Spinal cord (tissue), 10 donors: Measurements from ENCODE around the gene JAZF1. TPM values are rescaled to one million over a fixed set of nuclear protein-coding genes. Genes with fewer than 3 reads are reported as not detected.

Source experiments
- DNase-seq, 6 donors: peaks; one replicate each; pipeline versions ENCODE4 v3.0.0 to v3.0.0-alpha.2; 2013 to 2015; ENCODE audit warnings: low spot score in 6 of 6, low read depth in 4 of 6
- H3K27ac ChIP-seq: one replicate; pipeline ENCODE4 v1.5.1; 2013; ENCODE audit warnings: low read depth, low read length, control low read depth
- H3K27me3 ChIP-seq: one replicate; pipeline ENCODE4 v1.6.1; 2013; ENCODE audit warnings: low read length; ENCODE audit not compliant: control insufficient read depth, insufficient read depth
- H3K36me3 ChIP-seq: one replicate; pipeline ENCODE4 v1.6.1; 2013; ENCODE audit warnings: low read length; ENCODE audit not compliant: control insufficient read depth, insufficient read depth
- H3K4me1 ChIP-seq: one replicate; pipeline ENCODE4 v1.6.1; 2013; ENCODE audit warnings: low read length; ENCODE audit not compliant: control insufficient read depth, insufficient read depth
- H3K4me3 ChIP-seq: one replicate; pipeline ENCODE4 v1.5.1; 2013; ENCODE audit warnings: low read depth, low read length, control low read depth
- H3K9me3 ChIP-seq: one replicate; pipeline ENCODE4 v1.6.1; 2013; ENCODE audit warnings: low read length; ENCODE audit not compliant: control insufficient read depth, insufficient read depth
- WGBS: methylation state at CpG from one replicate; pipeline ENCODE4 v1.1.5; 2013; ENCODE audit warnings: missing lambda C conversion rate; ENCODE audit not compliant: insufficient coverage; 5-methylcytosine and 5-hydroxymethylcytosine counted together
- long read RNA-seq, 4 donors: transcript quantifications; one replicate each; lab custom pipeline, GENCODE V29; 2026
- polyA plus RNA-seq, 2 donors: library from polyadenylated mRNA; unstranded; fragments of 120-200 nt; gene quantifications; one replicate each; pipeline ENCODE4 v1.2.1, GENCODE V29; 2013; ENCODE audit not compliant: insufficient read length in 2 of 2
- total RNA-seq, 2 donors: library from RNA; depleted of rRNA in 1 of 2; stranded (reverse); fragments of 120-200 nt in 1 of 2; fragments of >200 nt in 1 of 2; gene quantifications; one replicate each; pipeline versions ENCODE4 v1.2.3 to v1.2.4, GENCODE V29; 2013 to 2014
- donor health status: healthy.

Gene JAZF1
- total RNA-seq (10 to 100 TPM; 20.7 to 47.3 TPM), polyA plus RNA-seq (10 to 100 TPM; 53.6 to 66.0 TPM)
- long read RNA-seq, donor 1, transcript JAZF1-201 (5 exons, 3,125 nt): major isoform, 12 of 12 reads
- long read RNA-seq, donor 1, partial matches to known transcripts: 0 of 12 reads
- long read RNA-seq, donor 1, other reads (novel, unspliced or antisense): 0 of 12 reads
- long read RNA-seq, donor 2, transcript JAZF1-201 (5 exons, 3,125 nt): major isoform, 9 of 9 reads
- long read RNA-seq, donor 2, partial matches to known transcripts: 0 of 9 reads
- long read RNA-seq, donor 2, other reads (novel, unspliced or antisense): 0 of 9 reads
- long read RNA-seq, donor 3, transcript JAZF1-201 (5 exons, 3,125 nt): major isoform, 12 of 19 reads
- long read RNA-seq, donor 3, partial matches to known transcripts: 5 of 19 reads
- long read RNA-seq, donor 3, other reads (novel, unspliced or antisense): 0 of 19 reads
- long read RNA-seq, donor 4, transcript JAZF1-201 (5 exons, 3,125 nt): major isoform, 5 of 6 reads
- long read RNA-seq, donor 4, partial matches to known transcripts: 0 of 6 reads
- long read RNA-seq, donor 4, other reads (novel, unspliced or antisense): 0 of 6 reads

DNA sequence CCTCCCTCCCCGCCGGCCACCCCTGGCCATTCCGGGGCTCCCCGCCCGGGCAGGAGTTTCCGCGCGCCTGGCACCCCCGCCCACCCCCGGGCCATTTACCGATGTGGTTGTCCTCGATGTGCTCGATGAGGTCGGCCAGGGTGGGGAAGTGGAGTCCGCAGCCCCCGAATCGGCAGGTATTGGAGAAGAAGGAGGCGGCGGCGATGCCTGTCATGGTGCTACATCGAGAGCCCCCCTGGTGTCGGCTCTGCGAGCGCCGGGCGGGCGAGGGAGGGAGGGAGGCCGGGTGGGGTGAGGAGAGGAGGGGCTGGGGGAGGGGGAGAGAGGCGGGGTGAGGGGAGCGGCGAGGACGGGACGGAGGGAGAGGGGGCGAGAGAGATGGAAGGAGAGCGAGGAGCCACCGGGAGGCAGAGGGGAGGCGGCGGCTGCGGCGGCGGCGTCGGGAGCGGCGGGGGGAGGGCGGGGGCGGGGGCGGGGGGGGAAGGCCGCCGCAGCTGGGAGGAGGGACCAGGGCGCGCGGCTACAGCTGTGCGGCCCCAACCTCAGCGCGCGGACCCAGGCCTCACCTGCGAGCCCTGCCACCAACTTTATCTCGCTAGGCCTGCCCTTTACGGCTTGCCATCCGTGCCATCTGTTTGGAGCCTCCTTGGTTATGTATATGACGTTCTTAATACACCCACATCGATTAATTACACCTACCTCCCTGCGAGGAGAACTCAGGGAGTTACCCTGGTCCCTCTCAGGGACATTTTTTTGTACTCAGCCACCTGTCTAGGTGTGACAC is at the start of gene JAZF1:
TSS of gene JAZF1 (minus strand) at position 432 of the 784 bp plus-strand sequence.
- DNase-seq: peak in 3 of 6 donors; percentile 38 to 90 (median 89)
- H3K9me3 ChIP-seq: no peaks in the 10 kb centered on the region
- no peaks in the 10 kb centered on the region for H3K36me3 ChIP-seq
- H3K4me3 ChIP-seq: peak within 1 kb of the TSS; percentile 67
- 1% methylated on average over 31 of the region's 64 CpGs for WGBS
- H3K4me1 ChIP-seq: peaks cover 11% of the 10 kb centered on the region
- H3K27me3 ChIP-seq: no peaks in the 10 kb centered on the region
- peak within 1 kb of the TSS; percentile 67 for H3K27ac ChIP-seq

DNA sequence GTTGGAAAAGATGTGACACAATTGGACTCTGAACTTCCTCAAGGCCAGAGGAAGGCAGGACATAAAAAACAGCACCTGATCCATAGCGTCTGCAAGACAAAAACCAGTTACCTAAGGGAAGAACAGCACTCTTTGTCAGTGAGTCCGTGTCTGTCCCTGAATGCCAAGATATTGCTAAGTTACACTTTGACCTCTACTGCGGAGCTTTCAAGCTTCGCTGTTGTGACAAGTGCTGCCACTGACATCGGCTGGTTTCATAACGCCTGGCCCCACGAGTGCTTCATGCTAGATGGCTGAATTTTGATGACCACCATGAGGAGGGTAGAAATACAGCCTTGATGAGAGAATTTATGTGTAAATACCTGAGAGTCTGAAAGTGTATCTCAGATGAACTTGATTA is 49.7 kb upstream of the JAZF1 start:
- 86% methylated on average over 7 of the region's 7 CpGs for WGBS
- Histone ChIP-seq H3K4me3 (no peak overlapping the region), H3K36me3 (no peaks in the 10 kb centered on the region), H3K4me1 (no peaks in the 10 kb centered on the region), H3K27ac (no peak overlapping the region), H3K27me3 (no peaks in the 10 kb centered on the region), H3K9me3 (no peaks in the 10 kb centered on the region)
- DNase-seq: no peak

DNA sequence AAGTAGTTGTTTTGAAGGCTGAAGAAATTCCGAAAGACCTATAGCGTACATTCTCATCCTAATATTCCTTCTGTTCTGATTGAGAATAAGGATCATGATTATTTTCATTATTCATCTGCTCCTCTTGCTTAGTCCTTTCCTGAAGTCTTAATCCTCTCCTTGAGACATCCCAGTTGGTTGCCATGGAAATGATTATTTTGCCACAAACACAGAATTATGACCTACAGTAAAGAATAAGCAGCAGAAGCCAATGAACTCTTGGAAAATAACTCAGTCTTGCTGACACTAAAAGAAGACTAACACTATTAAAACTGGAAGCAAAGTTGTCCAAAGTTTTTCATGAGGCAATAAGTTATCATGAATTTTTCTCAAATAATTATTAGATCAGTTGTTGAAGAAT is 47.8 kb upstream of the JAZF1 start:
- Histone ChIP-seq H3K4me3 (no peak overlapping the region), H3K36me3 (no peaks in the 10 kb centered on the region), H3K27ac (no peak overlapping the region), H3K27me3 (no peaks in the 10 kb centered on the region), H3K4me1 (no peaks in the 10 kb centered on the region), H3K9me3 (no peaks in the 10 kb centered on the region)
- DNase-seq: no peak
- WGBS: no CpG with 5 or more reads among the region's 2 CpGs

DNA sequence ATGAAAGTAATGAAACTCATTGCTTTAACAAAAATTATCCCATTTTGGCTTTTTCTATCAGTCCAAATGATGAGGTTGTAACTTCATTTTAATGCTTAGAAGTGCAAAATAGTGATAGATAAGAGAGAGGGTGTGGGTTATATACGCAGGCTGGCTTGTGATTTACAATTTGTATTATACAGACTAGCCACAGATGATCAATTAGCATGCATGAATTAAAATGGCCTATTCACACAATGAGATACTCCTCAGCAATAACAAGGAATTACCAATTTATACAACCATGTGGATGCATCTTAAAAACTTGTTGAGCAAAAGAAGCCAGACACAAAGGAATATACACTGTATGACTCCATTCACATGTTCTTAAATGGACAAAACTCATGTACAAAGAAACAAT is 45.4 kb upstream of the JAZF1 start:
- Histone ChIP-seq H3K27ac (no peak overlapping the region), H3K4me3 (no peak overlapping the region), H3K27me3 (no peaks in the 10 kb centered on the region), H3K4me1 (no peaks in the 10 kb centered on the region), H3K36me3 (no peaks in the 10 kb centered on the region), H3K9me3 (no peaks in the 10 kb centered on the region)
- peak in 1 of 6 donors; percentile 41 for DNase-seq
- no CpG with 5 or more reads among the region's 1 CpG for WGBS

DNA sequence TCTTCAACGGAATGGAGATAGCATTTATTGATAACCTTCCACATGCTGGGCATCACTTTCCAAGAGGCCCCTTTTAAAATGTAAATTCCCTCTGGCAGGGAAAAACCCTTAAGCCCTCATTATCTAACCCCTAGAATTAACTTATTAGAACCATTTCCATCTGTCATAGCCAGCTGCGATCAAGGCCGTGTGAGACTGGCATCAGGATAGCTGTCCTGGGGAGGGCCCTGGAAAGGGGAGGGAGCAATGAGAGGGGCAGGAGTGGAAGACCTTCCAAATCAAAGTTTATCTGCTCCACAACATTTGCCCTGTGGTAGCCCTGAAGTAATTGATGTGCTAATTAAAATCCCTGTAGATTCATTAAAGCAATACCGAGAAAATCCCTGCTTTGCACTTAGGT is 45.0 kb upstream of the JAZF1 start:
- Histone ChIP-seq H3K9me3 (no peaks in the 10 kb centered on the region), H3K27me3 (no peaks in the 10 kb centered on the region), H3K36me3 (no peaks in the 10 kb centered on the region), H3K4me1 (no peaks in the 10 kb centered on the region), H3K4me3 (no peak overlapping the region), H3K27ac (no peak overlapping the region)
- no CpG with 5 or more reads among the region's 4 CpGs for WGBS
- peak in 2 of 6 donors; percentile 39 to 50 for DNase-seq

DNA sequence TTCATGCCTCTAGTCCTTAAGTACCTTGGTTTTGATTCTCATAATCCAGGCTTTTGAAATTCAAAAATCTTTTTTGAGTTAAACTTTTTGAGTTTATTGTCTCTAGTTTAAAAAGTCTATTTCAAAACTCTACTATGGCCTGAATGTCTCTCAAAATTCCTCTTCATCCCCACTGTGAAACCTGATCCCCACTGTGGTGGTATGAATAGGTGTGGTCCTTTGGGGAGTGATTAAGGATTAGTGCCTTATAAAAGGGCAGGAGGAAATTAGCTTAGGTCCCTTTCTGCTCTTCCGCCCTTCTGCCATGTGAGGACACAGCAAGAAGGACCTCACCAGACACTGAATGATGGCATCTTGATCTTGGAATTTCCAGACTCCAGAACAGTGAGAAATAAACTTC is 44.1 kb upstream of the JAZF1 start:
- WGBS: no CpG with 5 or more reads among the region's 1 CpG
- Histone ChIP-seq H3K9me3 (peaks cover 2% of the 10 kb centered on the region), H3K4me3 (no peak overlapping the region), H3K4me1 (no peaks in the 10 kb centered on the region), H3K27me3 (no peaks in the 10 kb centered on the region), H3K36me3 (no peaks in the 10 kb centered on the region), H3K27ac (no peak overlapping the region)
- DNase-seq: no peak

DNA sequence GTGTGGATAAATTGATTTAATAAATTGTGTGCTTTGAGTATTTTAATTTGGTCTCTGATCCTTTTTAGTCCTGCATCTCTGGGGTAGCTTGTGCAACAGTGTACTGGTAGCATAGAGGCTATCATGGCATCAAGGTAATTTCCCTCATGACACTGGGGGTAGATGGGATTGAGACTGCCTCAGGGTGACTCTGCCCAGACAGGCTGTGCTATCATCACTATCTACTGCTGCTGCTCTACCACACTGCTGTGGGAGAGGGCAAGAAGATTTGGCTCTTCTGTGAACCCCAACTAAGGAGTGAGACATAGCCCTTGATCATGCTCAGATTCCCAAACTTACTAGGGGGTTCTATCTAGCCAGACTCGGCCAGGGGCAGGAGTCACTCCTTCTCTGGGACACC is 43.6 kb upstream of the JAZF1 start:
- no peak overlapping the region for H3K27ac ChIP-seq
- no peaks in the 10 kb centered on the region for H3K4me1 ChIP-seq
- H3K4me3 ChIP-seq: no peak overlapping the region
- DNase-seq: no peak
- no peaks in the 10 kb centered on the region for H3K36me3 ChIP-seq
- WGBS: no CpG with 5 or more reads among the region's 1 CpG
- H3K9me3 ChIP-seq: peaks cover 3% of the 10 kb centered on the region
- no peaks in the 10 kb centered on the region for H3K27me3 ChIP-seq

DNA sequence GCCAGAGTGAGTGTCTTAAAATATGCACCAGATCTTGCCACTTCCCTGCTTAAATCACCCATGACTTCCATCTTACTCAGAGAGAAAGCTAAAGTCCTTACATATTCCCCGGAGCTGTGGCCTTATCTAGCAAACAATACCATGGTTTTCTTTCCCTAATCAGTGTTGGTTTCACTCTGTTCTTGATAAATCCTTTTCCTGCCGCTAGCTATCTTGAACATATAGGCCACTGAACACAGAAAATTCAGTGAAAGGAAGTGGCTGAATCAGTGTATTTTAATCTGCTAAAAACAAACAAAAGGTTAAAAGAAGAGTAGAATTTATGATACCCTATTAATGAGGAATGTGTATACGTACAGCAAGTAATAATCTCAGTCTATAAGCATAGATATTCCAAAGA is 42.0 kb upstream of the JAZF1 start:
- H3K9me3 ChIP-seq: peaks cover 3% of the 10 kb centered on the region
- 50% methylated on average over 1 of the region's 3 CpGs for WGBS
- no peaks in the 10 kb centered on the region for H3K4me1 ChIP-seq
- no peak overlapping the region for H3K4me3 ChIP-seq
- no peaks in the 10 kb centered on the region for H3K36me3 ChIP-seq
- H3K27me3 ChIP-seq: no peaks in the 10 kb centered on the region
- DNase-seq: no peak
- H3K27ac ChIP-seq: no peak overlapping the region

DNA sequence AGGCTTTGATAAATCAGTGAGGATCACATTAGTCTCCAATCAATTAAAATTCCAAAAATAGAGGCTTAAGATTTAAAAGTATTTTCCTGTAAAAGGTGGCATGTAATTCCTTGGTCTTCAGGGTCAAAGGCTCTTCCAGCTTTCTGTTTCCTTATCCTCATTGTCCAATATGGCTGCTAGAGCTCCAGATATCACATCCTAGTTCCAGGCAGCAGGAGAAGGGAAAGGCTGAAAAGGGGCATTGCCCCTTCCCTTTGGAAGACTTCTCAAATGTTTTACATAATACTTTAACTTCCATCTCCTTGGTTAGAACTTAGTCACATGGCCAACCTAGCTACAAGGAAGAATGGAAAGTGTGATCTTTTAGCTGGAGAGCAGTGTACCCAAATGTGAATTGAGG is 39.2 kb upstream of the JAZF1 start:
- H3K9me3 ChIP-seq: peaks cover 3% of the 10 kb centered on the region
- H3K27ac ChIP-seq: no peak overlapping the region
- no peaks in the 10 kb centered on the region for H3K27me3 ChIP-seq
- H3K4me3 ChIP-seq: no peak overlapping the region
- no peaks in the 10 kb centered on the region for H3K4me1 ChIP-seq
- no peaks in the 10 kb centered on the region for H3K36me3 ChIP-seq
- DNase-seq: no peak
